Activated CD4-positive, alpha-beta T cell treated with anti-CD3 and anti-CD28 coated beads for 48 hours (primary cell): ENCODE measurements around the gene SORCS2.

ENCODE experiments used
- DNase-seq: peaks from one replicate; pipeline ENCODE4 v3.0.0-alpha.2; 2020

Gene SORCS2

DNA sequence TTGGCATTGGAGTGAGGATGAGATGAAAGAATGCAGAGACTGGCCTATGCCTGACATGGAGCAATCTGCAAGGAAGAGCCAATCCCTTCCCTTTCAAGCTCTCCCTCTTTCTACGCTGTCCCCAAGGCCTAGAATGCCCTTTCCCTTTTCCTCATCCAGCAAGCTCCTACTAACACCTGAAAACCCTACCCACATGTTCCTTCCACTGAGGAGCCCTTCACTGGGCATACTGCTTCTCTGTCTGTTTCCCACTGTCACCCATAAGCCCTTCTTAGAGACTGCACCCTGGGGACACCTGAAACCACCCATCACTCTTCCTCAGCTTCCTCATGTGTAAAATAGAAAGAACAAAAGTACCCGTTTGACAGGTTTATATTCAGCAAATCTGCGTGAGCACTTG is 492.0 kb downstream of the SORCS2 start:
- DNase-seq: no peak

DNA sequence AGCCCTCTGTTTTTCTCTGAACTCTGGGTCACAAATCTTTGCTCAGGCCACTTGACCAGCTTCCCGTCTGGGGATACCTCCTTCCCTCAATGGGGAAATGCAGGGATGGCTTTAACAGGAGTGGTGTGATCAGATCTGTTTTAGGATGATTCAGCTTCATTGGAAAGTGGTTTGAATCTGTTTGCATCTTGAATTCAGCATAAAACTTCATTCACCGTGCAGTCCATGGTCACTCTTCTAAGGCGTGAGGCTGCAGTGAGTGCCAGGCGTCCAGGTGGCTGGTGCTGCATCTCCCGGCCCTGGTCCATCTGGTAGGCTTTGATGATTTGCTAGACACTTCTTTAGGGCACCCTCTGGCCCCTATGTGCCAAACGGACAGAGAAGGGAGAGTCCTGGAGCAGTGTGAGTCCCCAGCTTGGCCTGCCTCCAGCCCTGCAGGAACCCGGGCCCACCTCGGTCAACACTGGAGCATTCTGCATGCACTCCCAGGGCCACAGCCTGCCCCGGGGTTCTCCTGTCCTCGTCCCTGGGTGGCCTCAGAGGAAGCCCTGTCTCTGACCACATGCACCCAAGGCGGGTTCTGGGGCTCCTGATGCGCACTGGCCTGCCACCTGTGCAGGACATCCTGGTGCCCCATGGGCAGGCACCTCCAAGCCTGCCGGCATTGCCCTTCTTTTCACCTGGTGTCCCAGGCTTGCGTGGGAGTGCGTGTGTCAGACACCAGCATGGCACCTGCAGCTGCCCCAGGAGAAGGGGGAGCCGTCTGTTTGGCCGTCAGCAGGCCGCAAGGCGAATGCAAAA is 493.9 kb downstream of the SORCS2 start:
- no peak for DNase-seq

DNA sequence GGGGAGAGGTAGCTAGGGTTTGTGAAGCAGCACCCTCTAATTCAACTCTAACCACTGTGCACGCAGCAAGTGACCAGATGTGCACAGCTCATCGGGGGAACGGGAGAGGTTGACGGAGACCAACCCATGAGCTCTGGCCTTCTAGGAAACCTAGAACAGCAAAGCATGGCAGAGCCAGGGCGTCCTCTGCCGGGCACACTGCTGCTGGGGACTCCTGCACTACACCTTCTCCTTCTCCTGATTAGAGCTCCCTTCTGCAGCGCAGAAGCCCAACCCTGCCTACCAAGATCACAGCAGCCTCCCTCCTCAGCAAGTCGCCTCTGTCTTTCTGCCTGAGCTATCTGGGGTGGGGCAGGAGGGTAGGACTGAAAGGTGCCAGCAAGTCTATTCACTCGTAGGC is 494.7 kb downstream of the SORCS2 start:
- no peak for DNase-seq

DNA sequence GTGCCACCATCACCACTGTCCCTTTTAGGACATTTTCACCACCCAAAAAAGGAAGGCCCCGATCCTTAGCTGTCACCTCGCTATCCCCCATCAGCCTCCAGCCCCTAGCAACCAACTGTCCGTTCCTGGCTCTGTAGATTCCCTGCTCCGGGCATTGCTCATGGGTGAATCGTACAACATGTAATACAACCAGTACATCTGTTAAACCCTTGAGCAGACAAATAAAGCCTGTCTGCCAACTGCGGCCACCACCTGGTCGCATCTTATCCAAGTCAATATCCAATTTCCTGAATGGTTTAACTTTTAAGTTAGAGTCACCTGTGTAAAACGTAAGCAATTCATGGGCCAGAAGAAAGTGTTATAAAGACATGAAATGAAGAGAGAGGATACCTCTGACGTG is 495.5 kb downstream of the SORCS2 start:
- DNase-seq: no peak

DNA sequence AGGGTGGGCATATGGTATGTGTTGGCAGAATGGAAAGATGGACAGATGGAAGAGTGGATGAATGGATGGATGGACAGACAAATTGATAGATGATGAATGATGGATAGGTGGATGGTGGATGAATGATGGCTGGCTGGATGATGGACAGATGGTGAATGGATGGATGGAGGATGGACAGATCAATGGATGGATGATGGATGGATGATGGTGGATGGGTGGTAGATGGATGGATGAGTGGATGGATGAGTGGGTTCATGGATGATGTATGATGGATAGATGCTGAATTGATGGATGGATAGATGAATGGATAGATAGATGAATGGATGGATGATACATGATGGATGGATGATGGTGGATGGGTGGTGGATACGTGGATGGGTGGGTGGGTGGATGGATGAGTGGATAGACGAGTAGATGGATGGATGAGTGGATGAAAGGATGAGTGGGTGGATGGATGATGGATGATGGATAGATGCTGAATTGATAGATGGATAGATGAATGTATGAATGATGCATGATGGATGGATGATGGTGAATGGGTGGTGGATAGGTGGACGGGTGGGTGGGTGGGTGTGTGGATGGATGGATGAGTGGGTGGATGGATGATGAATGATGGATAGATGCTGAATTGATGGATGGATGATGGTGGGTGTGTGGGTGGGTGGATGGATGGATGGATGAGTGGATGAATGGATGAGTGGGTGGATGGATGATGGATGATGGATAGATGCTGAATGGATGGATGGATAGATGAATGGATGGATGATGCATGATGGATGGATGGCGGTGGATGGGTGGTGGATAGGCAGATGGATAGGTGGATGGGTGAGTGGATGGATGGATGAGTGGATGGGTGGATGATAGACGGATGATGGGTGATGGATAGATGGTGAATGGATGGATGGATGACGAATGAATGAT is 497.7 kb downstream of the SORCS2 start:
- no peak for DNase-seq

DNA sequence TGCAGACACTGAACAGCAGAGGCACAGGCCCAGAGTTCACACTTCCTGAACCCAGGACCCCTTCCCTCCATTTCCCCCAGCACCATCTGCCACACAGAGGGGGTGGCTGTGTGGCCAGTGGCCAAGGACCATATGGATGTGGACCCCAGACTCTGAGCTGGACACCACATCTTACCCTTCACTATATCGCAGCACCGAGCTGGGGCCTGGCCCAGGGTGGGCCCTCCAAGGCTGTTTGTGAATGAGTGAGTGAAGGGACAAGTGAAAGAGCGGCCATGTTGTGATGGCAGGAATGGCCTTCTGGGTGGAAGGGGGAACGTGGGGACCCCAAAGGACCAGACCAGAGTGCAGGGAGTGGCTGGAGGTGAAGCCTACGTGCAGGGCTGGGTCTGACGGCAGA is 498.7 kb downstream of the SORCS2 start:
- no peak for DNase-seq

DNA sequence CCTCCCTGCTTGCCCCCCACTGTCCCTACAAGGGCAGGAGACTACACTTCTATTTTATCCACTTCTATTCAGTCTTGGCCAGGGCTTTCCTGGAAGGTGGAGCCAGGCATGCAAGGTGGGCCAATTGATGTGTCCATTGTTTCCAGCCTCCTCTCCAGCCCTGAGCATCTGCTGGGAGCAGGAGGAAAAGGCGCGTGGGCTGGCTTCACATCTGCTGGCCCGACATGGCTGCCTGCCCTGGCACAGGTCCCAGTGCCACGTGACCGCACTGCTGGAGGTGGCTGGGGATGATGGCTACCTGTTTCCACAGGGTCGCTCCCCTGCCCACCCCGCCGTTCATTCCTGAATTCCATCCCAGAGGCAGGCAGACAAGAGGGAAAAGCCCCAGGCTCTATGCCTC is 499.6 kb downstream of the SORCS2 start:
- no peak for DNase-seq

DNA sequence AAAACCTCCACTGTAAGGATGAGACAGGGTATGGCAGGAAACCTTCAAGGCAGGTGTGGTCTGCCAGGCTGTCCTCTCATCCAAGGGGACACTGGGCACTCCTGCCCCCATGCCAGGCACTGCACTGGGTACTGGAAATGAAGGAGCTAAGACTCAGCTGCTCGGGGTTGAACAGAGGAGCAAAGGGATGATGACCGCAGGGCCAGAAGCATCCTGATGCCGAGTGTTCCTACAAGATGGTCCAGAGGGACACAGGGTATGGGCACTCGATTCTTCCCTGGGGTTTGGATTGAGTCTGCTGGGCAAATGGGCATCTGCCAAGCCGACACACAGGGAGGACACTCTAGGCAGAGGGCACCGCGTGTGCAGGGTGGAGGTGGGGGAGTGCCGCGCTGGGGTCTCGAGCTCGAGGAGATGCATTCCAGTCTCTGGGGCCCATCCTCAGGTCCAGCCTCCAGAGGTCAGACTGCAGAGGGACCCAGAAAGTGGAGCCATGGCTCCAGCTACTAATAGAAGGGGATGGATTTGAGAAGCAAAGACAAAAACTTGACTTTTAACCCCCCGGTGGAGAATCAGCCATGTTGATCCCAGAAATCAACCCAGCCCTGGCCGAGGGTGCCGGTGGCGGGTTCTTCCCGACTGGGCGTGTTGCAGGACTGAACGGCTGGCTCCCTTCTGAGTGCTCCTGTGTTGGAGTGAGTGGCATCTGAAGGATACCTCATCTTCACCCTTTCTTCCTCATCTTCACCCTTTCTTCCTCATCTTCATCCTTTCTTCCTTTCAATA is 500.3 kb downstream of the SORCS2 start:
- DNase-seq: no peak

DNA sequence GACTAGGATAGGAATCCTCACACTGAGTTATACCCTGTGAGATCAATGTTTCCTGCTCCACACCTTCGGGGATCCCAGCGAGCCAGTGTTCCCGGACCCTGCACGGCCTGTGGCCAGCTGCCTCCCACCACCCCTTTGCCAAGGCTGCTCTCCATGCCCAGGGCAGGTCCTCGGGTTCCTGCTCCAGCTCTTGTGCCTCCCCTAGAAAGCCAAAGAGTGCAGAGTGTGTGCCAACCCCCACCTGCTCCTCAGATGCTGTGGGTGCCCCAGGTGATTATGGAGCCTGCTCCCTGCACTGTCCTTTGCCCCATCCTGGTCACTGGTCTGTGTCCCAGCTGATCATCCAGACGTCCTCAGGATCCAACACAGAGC is 500.9 kb downstream of the SORCS2 start:
- DNase-seq: no peak

DNA sequence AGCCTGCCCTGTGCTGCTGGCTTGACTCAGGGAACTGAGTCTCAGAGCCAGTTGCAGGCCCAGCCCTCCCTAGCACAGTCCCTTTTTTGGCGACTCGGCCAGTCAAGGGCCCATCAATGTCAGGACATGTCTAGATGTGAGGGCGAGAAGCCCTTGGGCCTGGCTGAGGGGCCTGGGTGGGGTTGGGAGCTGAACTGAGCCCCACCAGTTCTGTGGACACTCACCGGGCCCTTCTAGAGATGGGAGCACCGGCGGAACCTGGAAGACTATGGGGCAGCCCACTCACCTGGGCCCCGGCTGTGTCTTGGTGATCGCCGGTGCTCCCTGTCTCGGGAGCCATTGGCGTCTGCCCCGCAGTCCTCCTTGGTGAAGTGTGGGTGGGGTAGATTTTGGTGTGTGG is 501.4 kb downstream of the SORCS2 start:
- DNase-seq: no peak

DNA sequence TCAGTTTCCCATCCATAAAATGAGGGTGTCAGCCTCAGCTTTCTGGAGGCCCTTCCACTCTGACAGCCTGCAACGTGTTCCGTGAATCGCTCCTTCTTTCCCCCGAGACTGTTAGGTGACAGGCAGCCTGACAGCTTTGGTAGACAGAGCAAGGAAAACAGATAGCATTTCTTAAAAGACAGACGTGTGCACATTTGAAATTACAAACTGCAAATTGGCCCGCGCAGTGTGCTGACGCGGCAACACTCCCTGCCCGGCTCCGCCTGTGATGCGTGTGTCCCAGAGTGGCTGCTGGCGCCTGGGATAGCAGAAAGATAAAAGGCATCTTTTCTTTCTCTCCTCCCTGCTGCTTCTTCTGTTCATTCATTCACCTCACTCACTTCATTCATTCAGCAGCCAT is 502.0 kb downstream of the SORCS2 start:
- no peak for DNase-seq

DNA sequence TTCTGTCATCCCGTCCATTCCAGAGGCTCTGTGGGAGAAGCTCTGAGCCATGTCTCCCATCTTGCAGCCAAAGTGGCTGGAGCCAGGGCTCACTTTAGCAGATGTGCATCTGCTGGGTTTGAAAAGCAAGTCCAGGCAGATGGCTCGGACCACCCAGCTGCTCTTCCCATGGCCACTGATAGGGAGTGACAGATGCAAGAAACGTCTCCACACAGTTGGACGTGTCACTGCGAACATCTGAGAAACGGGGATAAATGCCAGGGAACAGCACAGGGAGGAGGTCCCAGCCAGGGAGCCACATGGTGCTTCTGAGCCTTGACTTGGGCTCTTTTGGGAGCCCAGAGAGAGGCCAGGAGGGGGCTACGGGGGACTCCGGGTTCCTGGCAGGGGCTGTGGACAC is 505.0 kb downstream of the SORCS2 start:
- no peak for DNase-seq

DNA sequence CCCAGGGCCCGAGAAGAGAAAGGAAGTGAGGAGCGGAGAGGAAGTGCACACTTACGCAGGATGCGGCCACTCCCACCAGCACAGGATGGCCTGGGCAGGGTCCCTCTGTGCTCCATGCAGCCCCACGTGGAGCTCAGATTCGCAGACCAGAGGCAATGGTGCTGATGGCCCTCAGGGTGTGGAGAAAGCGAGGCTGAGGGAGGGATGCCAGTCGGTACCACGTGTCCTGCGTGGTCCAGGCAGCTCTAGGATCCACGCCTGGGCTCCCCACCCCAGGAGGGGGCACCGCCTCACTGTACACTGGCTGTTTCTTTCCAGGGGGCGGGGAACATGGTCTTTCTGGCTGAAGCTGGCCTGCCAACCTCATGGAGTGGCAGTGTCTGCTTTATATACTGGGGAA is 505.5 kb downstream of the SORCS2 start:
- no peak for DNase-seq

DNA sequence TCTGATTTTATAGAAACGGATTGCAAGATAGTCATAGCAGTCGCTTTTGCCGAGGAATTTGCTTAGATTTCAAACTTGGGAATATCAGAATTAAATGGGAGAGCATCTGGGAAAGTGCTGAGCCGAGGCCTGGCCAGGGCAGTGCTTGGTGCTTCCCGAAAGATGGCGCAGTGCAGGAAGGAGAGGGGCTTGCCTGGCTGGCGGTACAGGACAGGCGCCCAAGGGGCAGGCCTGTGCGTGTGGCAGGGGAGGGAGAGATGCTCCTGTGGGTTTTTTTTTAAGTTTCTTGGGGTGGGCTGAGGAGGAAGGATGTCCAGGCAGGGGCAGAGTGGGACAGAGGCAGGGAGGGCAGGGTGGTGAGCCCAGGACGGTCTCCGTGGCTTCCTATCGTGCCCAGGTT is 506.2 kb downstream of the SORCS2 start:
- DNase-seq: no peak

DNA sequence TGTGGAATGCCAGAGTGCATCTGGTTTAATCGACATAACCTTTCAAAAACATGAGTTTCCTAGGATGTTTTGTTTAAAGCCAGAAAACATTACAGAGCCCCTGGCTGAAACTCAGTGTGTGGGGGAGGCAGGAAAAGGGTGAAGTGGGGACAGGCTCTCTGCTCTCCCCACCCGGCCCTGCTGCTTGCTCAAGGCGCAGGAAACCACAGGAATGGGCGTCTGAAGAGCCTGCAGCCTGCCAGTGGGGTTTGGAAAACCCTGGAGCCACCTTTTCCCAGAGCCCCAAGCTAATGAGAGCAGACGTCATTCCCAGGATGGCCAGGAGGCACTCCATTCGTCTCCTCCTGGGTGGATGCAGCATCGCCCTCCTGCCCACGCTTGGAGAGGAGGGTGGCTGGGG is 506.7 kb downstream of the SORCS2 start:
- no peak for DNase-seq

DNA sequence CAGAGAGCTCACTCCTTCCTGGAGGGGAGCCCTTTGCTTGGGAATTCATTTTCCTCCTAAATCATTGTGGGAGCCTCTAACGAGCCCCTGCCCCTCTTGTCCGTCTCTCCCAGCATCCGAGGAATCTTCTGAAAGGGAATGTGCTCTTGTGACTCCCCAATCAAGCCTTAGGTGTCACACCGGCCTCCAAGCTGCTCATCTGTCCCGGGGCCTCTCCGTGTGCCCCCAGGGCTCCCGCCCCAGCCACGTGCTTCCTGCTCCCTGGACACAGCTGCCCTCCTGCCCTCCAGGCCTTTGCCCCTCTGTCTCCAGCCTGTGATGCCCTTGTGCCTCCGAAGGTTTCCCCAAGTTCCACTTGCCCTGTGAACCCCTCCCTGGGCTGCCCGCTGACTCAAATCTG is 507.5 kb downstream of the SORCS2 start:
- DNase-seq: no peak

DNA sequence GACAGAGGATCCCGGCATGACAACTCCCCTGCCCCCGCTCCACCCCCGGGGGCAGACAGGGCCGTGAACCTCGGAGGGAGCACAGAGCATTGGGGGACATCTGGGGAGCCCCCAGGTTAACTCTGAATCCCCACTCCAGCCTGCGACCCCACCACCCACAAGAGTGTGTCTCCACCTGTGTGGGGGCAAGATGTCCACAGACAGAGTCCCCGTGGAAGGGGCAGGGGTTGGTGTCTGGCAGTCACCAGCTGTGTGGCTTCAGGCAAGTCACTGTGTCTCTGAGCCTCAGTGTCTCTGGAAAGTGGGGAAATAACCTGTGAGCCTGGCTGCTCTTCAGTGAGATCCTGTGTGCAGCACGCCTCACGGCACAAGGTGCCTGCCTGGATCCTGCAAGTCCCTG is 508.3 kb downstream of the SORCS2 start:
- DNase-seq: no peak

DNA sequence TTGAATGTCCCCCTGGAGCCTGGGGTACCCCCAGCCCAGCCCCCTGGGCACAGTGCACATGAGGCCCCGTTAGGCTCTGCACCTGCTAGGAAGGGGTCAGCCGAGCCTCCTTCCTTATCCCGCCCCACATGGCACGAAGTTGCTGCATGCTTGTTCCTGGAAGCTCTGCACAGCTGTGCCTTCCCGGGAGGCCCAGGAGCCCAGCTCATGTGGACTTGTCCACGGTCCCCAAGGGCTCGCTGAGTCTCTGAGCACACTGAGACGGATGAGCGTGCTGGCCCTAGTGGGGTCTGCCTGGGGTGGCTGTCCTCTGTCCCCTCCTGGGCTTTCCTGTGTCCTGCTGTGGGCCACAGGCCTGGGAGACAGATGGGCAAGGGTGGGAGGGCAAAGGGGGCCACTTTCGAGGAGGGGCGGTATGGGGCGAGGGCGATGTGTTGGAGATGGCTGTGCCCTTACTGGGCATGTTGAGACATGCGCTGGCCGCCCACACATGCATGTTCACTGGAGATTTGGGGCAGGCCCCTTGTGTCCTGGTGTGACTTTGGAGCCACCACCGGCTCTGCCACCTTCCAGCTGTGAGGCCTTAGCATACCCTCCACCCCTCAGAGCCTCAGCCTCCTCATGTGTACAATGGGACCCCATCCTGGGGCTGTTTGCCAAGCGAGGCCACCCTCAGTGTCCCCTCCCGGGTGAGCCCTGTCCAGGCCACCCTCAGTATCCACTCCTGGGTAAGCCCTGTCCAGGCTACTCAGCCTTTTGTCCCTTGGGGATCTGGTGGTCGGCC is 509.7 kb downstream of the SORCS2 start:
- no peak for DNase-seq

DNA sequence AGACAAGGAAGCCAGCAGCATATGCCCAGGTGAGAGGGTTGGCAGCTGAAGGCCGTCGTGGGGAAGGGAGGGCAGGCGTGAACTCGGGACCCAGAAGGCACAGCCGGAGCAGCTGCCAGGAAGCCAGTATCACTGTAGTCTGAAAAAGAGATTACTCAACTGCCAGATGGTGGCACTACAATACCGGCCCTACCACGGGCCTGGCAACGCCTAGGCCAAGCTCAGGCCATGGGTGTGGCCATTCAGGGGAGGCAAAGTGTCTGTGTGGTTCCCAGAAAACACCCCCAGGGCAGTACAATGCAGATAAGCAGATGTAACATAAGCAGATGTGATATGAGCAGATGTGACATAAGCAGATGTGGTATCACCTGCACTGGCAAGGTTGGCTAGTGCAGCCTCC is 511.4 kb downstream of the SORCS2 start:
- no peak for DNase-seq

DNA sequence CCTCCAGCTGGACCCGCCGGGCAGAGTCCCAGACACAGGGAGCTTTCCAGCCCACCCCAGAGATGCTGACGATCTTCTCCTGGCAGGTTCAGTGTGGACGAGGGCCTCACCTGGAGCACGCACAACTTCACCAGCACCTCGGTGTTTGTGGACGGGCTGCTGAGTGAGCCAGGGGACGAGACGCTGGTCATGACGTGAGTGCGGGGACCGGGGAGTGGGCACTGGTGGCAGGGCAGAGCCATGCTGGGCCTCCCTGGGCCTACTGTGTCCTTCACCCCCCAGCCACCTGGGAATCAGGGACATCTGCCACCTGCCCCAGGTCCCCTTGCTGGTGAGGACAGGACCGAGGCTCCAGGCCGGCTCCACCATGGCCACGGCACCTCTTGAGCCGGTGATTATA is 511.8 kb downstream of the SORCS2 start:
- DNase-seq: no peak

DNA sequence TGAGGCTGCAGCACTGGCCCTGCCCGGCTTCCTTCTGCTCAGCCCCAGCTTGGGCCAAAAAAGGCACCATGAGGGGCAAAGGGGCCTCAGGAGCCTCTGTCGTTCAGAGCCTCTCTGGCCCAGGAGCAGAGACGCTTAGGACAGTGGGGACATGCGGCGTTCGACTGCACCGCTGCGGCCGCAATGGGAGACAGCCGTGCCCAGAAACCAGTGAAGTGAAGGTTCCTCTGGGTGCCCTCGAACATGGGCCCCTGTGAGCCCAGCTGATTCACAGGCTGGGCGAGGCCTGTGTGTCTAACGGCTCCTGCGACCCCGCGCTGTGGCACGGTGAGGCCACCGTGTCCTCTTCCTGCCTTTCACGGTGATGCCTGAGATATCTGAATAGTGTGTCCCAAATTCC is 512.3 kb downstream of the SORCS2 start:
- no peak for DNase-seq

DNA sequence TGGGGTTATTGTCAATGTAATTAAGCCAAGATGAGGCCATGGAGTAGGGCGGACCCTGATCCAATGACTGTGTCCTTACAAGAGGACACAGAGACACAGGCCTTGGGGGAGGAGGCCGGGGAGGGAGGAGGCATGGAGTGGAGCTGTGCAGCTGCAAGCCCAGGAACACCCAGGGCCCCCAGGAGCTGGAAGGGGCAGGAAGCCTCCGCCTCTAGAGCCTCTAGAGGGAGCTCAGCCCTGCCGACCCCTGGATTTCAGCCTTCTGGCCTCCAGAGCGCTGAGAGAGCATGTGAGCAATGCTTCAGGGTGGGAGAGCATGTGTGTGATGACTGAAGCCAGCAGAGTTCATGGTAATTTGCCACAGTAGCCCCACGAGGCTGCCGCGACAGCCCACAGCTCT is 512.7 kb downstream of the SORCS2 start:
- no peak for DNase-seq

DNA sequence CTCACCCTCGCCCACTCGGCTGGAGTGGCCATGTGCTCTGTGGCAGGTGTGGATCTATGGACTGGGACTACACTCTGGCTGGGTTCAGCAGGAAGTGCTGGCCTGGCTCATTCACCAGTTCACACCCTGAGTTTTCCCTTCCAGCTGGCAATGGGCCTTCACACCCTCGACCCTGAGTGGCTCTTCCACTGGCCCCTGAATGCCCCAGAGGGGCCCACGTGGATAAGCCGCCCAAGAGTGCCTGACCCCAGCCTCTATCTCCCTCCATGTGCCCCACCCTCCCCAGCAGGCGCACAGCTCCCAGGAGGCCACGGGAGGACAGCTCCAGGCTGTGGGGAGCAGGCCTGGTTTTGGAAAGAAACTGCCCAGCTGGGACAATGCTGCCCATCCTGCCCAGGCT is 513.3 kb downstream of the SORCS2 start:
- DNase-seq: no peak
